Stimulated activated CD4-positive, alpha-beta T cell treated with anti-CD3 and anti-CD28 coated beads, TNF-alpha, amount 100 ng/mL, for 1 hour (primary cell): ENCODE data around the gene GIT1.

Source experiments
- DNase-seq, 3 donors: peaks; one replicate each; pipeline ENCODE4 v3.0.0-alpha.2; 2020; ENCODE audit warnings: low read depth in 3 of 3, low spot score in 1 of 3

Gene GIT1

DNA sequence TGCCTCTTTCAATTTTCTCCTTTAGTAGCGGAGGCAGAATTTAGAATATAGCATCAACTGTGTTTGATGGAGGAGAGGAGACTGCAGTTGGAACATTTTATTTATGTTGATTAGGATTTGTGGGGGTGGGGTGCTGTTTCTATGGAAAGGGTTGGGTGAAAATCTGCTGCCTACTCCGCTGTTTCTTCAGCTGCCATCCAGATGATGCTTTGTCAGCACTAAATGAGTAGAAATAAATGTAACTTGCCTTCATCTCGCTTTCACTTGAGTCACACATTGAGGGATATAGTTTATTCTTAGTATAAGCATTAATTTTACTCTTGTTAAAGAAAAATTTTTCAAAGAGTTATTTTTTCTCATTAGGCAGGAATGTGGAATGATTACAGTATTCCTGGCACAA is 64.8 kb downstream of the GIT1 start:
- no peak for DNase-seq
